Measurements from ENCODE around the gene ZNF276.
"Not testable (repeated sequence)": the region's sequence is repeated elsewhere in the genome, so short reads cannot be mapped to it uniquely, and the experiment has no call there.

The ZNF276 gene

GRCh38 chr16:89761304-89761922 lies 40.1 kb downstream of the ZNF276 start:
- ChIA-PET CTCF (no interaction called here), POLR2A (ENCODE audit: low non-redundant PET) (no interaction called here)
- no peak for TF ChIP-seq CTCF (conservative IDR thresholded peaks at IDR 0.05; ENCODE audit: low read depth)
- H3K27ac ChIP-seq = no peak overlapping the region
- DNase-seq (ENCODE audit: low spot score) = no peak

- ChIA-PET CTCF (no interaction called here), POLR2A (ENCODE audit: low non-redundant PET) (no interaction called here)
- no peak for TF ChIP-seq CTCF (conservative IDR thresholded peaks at IDR 0.05; ENCODE audit: low read depth)
- no peak for DNase-seq (ENCODE audit: low spot score)
- peak overlapping the region; percentile 15; the same call in 1 of the 2 replicates for H3K27ac ChIP-seq
These were observed 43.4 kb downstream of the ZNF276 start for GRCh38 chr16:89764711-89765201.

GRCh38 chr16:89765292-89765830 lies 44.0 kb downstream of the ZNF276 start:
- no peak for DNase-seq (ENCODE audit: low spot score)
- ChIA-PET CTCF (no interaction called here), POLR2A (ENCODE audit: low non-redundant PET) (no interaction called here)
- TF ChIP-seq CTCF (conservative IDR thresholded peaks at IDR 0.05; ENCODE audit: low read depth) = no peak
- H3K27ac ChIP-seq = no peak overlapping the region

GRCh38 chr16:89770367-89770766 lies 49.0 kb downstream of the ZNF276 start:
- no peak for DNase-seq (ENCODE audit: low spot score)
- no peak overlapping the region for H3K27ac ChIP-seq
- ChIA-PET POLR2A (ENCODE audit: low non-redundant PET) (no interaction called here), CTCF (interaction anchor here (0.7 to 1.4 kb wide), 3 partner anchors 18 to 155 kb away, joined by 3 to 6 read pairs (median 3); no protein-coding TSS in a partner anchor)
- TF ChIP-seq CTCF (conservative IDR thresholded peaks at IDR 0.05; ENCODE audit: low read depth) = no peak

GRCh38 chr16:89775223-89775622 lies 53.9 kb downstream of the ZNF276 start:
- no peak overlapping the region for H3K27ac ChIP-seq
- no peak for TF ChIP-seq CTCF (conservative IDR thresholded peaks at IDR 0.05; ENCODE audit: low read depth)
- no peak for DNase-seq (ENCODE audit: low spot score)
- POLR2A ChIA-PET (ENCODE audit: low non-redundant PET) = no interaction called here
- CTCF ChIA-PET = no interaction called here

- CTCF ChIA-PET = interaction anchor here (0.6 to 0.7 kb wide), 3 partner anchors 9 to 83 kb away, joined by 3 to 6 read pairs (median 6); no protein-coding TSS in a partner anchor
- POLR2A ChIA-PET (ENCODE audit: low non-redundant PET); H3K27ac ChIP-seq; DNase-seq (ENCODE audit: low spot score): not testable (repeated sequence)
These were observed 56.9 kb downstream of the ZNF276 start for GRCh38 chr16:89778211-89778610.

GRCh38 chr16:89779231-89779908 lies 58.0 kb downstream of the ZNF276 start:
- no peak overlapping the region for H3K27ac ChIP-seq
- no peak for TF ChIP-seq CTCF (conservative IDR thresholded peaks at IDR 0.05; ENCODE audit: low read depth)
- DNase-seq (ENCODE audit: low spot score) = no peak
- ChIA-PET POLR2A (ENCODE audit: low non-redundant PET) (no interaction called here), CTCF (no interaction called here)
